HEK293T (cell line): ENCODE data around the gene CKS1B.
A peak's percentile ranks its signal among the peaks of the same experiment; 100 is the strongest.

Experiments
- CTCF ChIA-PET: fragments of 350-600 bp; formaldehyde crosslinking; extraction: SDS; loops from one replicate; lab custom pipeline; 2021; ENCODE audit warnings: antibody characterized with exemption, inconsistent platforms; lab: Yijun Ruan, JAX
- POLR2A ChIA-PET: fragments of 350-600 bp; formaldehyde crosslinking; extraction: SDS; loops from one replicate; lab custom pipeline; 2020; ENCODE audit warnings: antibody characterized with exemption, inconsistent platforms; lab: Yijun Ruan, JAX
- DNase-seq: peaks from one replicate; pipeline ENCODE4 v3.0.0; 2012; ENCODE audit warnings: mixed read lengths; ENCODE audit errors: extremely low spot score
- ARNT ChIP-seq: fragments of 450-650 bp; IDR thresholded peaks from 2 replicates; pipeline ENCODE4 v1.6.1; 2017; ENCODE audit warnings: mild to moderate bottlenecking
- BHLHE40 ChIP-seq: fragments of 450-650 bp; IDR thresholded peaks from 2 replicates; pipeline ENCODE4 v1.6.1; 2016; ENCODE audit warnings: mild to moderate bottlenecking, moderate library complexity, borderline replicate concordance
- CTBP1 ChIP-seq: fragments of 450-650 bp; IDR thresholded peaks from 2 replicates; pipeline ENCODE4 v1.6.1; 2016; ENCODE audit warnings: borderline replicate concordance
- ELF4 ChIP-seq: fragments of 450-650 bp; IDR thresholded peaks from 2 replicates; pipeline ENCODE4 v1.6.1; 2017; ENCODE audit warnings: antibody characterized with exemption
- FOXA1 ChIP-seq: fragments of 450-650 bp; IDR thresholded peaks from 2 replicates; pipeline ENCODE4 v1.6.1; 2016; ENCODE audit warnings: mild to moderate bottlenecking
- FOXK2 ChIP-seq: fragments of 450-650 bp; IDR thresholded peaks from 2 replicates; pipeline ENCODE4 v1.6.1; 2016; ENCODE audit warnings: mild to moderate bottlenecking
- FOXM1 ChIP-seq: fragments of 450-650 bp; IDR thresholded peaks from 2 replicates; pipeline ENCODE4 v1.6.1; 2017; ENCODE audit warnings: mild to moderate bottlenecking, borderline replicate concordance
- HDGF ChIP-seq: fragments of 450-650 bp; IDR thresholded peaks from 2 replicates; pipeline ENCODE4 v1.6.1; 2017; ENCODE audit warnings: antibody characterized with exemption, borderline replicate concordance
- L3MBTL2 ChIP-seq: fragments of 450-650 bp; conservative IDR thresholded peaks from 2 replicates; pipeline ENCODE4 v1.6.1; 2016; ENCODE audit warnings: mild to moderate bottlenecking
- LEF1 ChIP-seq: fragments of 450-650 bp; IDR thresholded peaks from 2 replicates; pipeline ENCODE4 v1.6.1; 2017; ENCODE audit warnings: mild to moderate bottlenecking, borderline replicate concordance
- NFRKB ChIP-seq: fragments of 450-650 bp; IDR thresholded peaks from 2 replicates; pipeline ENCODE4 v1.6.1; 2016; ENCODE audit warnings: mild to moderate bottlenecking, moderate library complexity
- PKNOX1 ChIP-seq: fragments of 450-650 bp; IDR thresholded peaks from 2 replicates; pipeline ENCODE4 v1.6.1; 2016
- SP1 ChIP-seq: fragments of 450-650 bp; IDR thresholded peaks from 2 replicates; pipeline ENCODE4 v1.6.1; 2017
- SUZ12 ChIP-seq: fragments of 450-650 bp; IDR thresholded peaks from 2 replicates; pipeline ENCODE4 v1.6.1; 2016; ENCODE audit warnings: mild to moderate bottlenecking
- TARDBP ChIP-seq: fragments of 450-650 bp; IDR thresholded peaks from 2 replicates; pipeline ENCODE4 v1.6.1; 2016
- ZNF384 ChIP-seq: fragments of 450-650 bp; IDR thresholded peaks from 2 replicates; pipeline ENCODE4 v1.6.1; 2016

The CKS1B gene

GRCh38 chr1:155015527-155016230 is 41.2 kb downstream of the CKS1B start:
- ChIA-PET CTCF (interaction anchor here (1.1 to 4.3 kb wide), 2 partner anchors 19 to 42 kb away, joined by 3 to 45 read pairs; partner anchors contain the start of gene LENEP), POLR2A (interaction anchor here (1.1 to 5.3 kb wide), 7 partner anchors 9 to 54 kb away, joined by 3 to 43 read pairs (median 6); partner anchors contain the start of genes ADAM15, PYGO2 and SHC1)
- DNase-seq: no peak
- TF ChIP-seq FOXA1: no peak
- no peak for TF ChIP-seq LEF1
- TF ChIP-seq ELF4: no peak
- TF ChIP-seq SUZ12: no peak
- TF ChIP-seq FOXM1: no peak
- TF ChIP-seq PKNOX1: no peak
- TF ChIP-seq HDGF: no peak
- no peak for TF ChIP-seq TARDBP
- TF ChIP-seq BHLHE40: no peak
- TF ChIP-seq ZNF384: no peak
- TF ChIP-seq NFRKB: no peak
- TF ChIP-seq SP1: no peak
- no peak for TF ChIP-seq ARNT
- no peak for TF ChIP-seq FOXK2
- TF ChIP-seq L3MBTL2: no peak
- TF ChIP-seq CTBP1: no peak

- TF ChIP-seq FOXM1 (no peak), ARNT (no peak), HDGF (no peak), BHLHE40 (no peak), SP1 (no peak), ZNF384 (no peak), TARDBP (no peak), CTBP1 (no peak)
- CTCF ChIA-PET: interaction anchor here (0.6 to 4.3 kb wide), 5 partner anchors 13 to 46 kb away, joined by 3 to 45 read pairs (median 5); partner anchors contain the start of genes LENEP and SHC1
- DNase-seq: no peak
- POLR2A ChIA-PET: interaction anchor here (0.7 to 5.3 kb wide), 8 partner anchors 9 to 55 kb away, joined by 3 to 43 read pairs (median 7); partner anchors contain the start of genes ADAM15 and SHC1
Measured at GRCh38 chr1:155016231-155016831, 41.9 kb downstream of the CKS1B start.

GRCh38 chr1:155017041-155017945 is 42.8 kb downstream of the CKS1B start:
- TF ChIP-seq SP1: no peak
- TF ChIP-seq HDGF: 0 out of 2 replicates have a peak, but pooled peaks have one; percentile 65
- CTCF ChIA-PET: interaction anchor here (0.6 to 4.3 kb wide), 25 partner anchors 9 to 291 kb away, joined by 3 to 45 read pairs (median 4); partner anchors contain the start of genes DCST1, DCST2, EFNA3 and FLAD1
- POLR2A ChIA-PET: interaction anchor here (0.6 to 5.3 kb wide), 14 partner anchors 8 to 56 kb away, joined by 3 to 43 read pairs (median 4); partner anchors contain the start of genes ADAM15, LENEP and SHC1
- DNase-seq: peak; percentile 93

- no peak for TF ChIP-seq NFRKB
- TF ChIP-seq LEF1: no peak
- TF ChIP-seq FOXM1: no peak
- TF ChIP-seq FOXA1: no peak
- TF ChIP-seq SUZ12: no peak
- TF ChIP-seq ELF4: no peak
- no peak for TF ChIP-seq FOXK2
- TF ChIP-seq ZNF384: no peak
- no peak for TF ChIP-seq SP1
- TF ChIP-seq PKNOX1: no peak
- TF ChIP-seq L3MBTL2: no peak
- TF ChIP-seq TARDBP: no peak
- TF ChIP-seq CTBP1: no peak
- no peak for TF ChIP-seq ARNT
- no peak for TF ChIP-seq HDGF
- TF ChIP-seq BHLHE40: no peak
- POLR2A ChIA-PET: interaction anchor here (0.6 to 5.3 kb wide), 11 partner anchors 9 to 48 kb away, joined by 3 to 43 read pairs (median 5); partner anchors contain the start of genes ADAM15, LENEP and SHC1
- no peak for DNase-seq
Measured at GRCh38 chr1:155017946-155018316, 43.5 kb downstream of the CKS1B start.

GRCh38 chr1:155018617-155019348 is 44.3 kb downstream of the CKS1B start:
- POLR2A ChIA-PET: interaction anchor here (0.9 to 5.3 kb wide), 5 partner anchors 18 to 82 kb away, joined by 3 to 43 read pairs (median 3); partner anchors contain the start of gene PMVK
- DNase-seq: no peak
- CTCF ChIA-PET: interaction anchor here (0.8 to 1.8 kb wide), 4 partner anchors 9 to 58 kb away, joined by 3 to 12 read pairs (median 4); partner anchors contain the start of genes DCST1 and DCST2
- TF ChIP-seq HDGF: no peak
- TF ChIP-seq TARDBP: no peak
- no peak for TF ChIP-seq CTBP1
- TF ChIP-seq FOXM1: no peak
- no peak for TF ChIP-seq PKNOX1
- TF ChIP-seq SUZ12: no peak
- TF ChIP-seq ELF4: no peak
- TF ChIP-seq FOXA1: no peak
- TF ChIP-seq FOXK2: no peak

More at GRCh38 chr1:155017946-155018316, 43.5 kb downstream of the CKS1B start:
- CTCF ChIA-PET: interaction anchor here (0.6 to 4.3 kb wide), 24 partner anchors 8 to 290 kb away, joined by 3 to 45 read pairs (median 4); partner anchors contain the start of genes DCST1, DCST2, EFNA3 and FLAD1
